ENCODE measurements around the gene DAPK1. TPM values are rescaled to one million over a fixed set of nuclear protein-coding genes. Genes with fewer than 3 reads are reported as not detected.

Gene DAPK1
- total RNA-seq, 1 donor from 2014 or later = 0.79 TPM

DNA sequence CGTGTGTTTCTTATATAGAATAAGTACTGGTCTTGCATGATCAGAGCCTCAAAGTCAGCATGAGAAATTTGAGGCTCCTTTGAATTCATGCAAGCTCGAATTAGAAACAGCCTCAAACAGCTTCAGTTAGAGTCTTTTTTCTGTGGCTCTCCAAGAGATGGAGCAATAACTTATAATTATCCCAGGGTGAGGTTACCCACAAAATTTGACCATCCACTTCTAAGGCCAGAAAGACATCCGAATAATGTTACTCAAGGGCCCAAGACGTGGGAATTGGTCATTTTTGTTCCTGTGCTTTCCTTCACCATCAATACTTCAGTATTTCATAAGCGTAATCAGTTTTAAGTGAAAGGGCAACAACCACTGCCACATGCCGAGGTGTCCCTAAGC, 89.7 kb downstream of the DAPK1 start:
- Histone ChIP-seq H3K36me3 (ENCODE audit: control insufficient read depth, insufficient read depth, low read length) (no peaks in the 10 kb centered on the region), H3K4me3 (ENCODE audit: low read depth, low read length) (no peak overlapping the region), H3K27me3 (ENCODE audit: control insufficient read depth, insufficient read depth, low read length) (no peaks in the 10 kb centered on the region)
- no peak for DNase-seq (ENCODE audit: low read depth)
- no peak for TF ChIP-seq CTCF (IDR thresholded peaks at IDR 0.05; ENCODE audit: insufficient read depth, low read length, severe bottlenecking)
- FAIRE-seq = no peak

GRCh38 chr9:87587864-87588263, 90.2 kb downstream of the DAPK1 start:
- no peak for TF ChIP-seq CTCF (IDR thresholded peaks at IDR 0.05; ENCODE audit: insufficient read depth, low read length, severe bottlenecking)
- Histone ChIP-seq H3K36me3 (ENCODE audit: control insufficient read depth, insufficient read depth, low read length) (no peaks in the 10 kb centered on the region), H3K4me3 (ENCODE audit: low read depth, low read length) (no peak overlapping the region), H3K27me3 (ENCODE audit: control insufficient read depth, insufficient read depth, low read length) (no peaks in the 10 kb centered on the region)
- FAIRE-seq (no peak), DNase-seq (ENCODE audit: low read depth) (no peak)

GRCh38 chr9:87588339-87588738, 90.7 kb downstream of the DAPK1 start:
- DNase-seq (ENCODE audit: low read depth) = no peak
- FAIRE-seq = no peak
- TF ChIP-seq CTCF (IDR thresholded peaks at IDR 0.05; ENCODE audit: insufficient read depth, low read length, severe bottlenecking) = no peak
- H3K36me3 ChIP-seq (ENCODE audit: control insufficient read depth, insufficient read depth, low read length) = no peaks in the 10 kb centered on the region
- no peaks in the 10 kb centered on the region for H3K27me3 ChIP-seq (ENCODE audit: control insufficient read depth, insufficient read depth, low read length)
- H3K4me3 ChIP-seq (ENCODE audit: low read depth, low read length) = no peak overlapping the region

GRCh38 chr9:87590996-87591395, 93.3 kb downstream of the DAPK1 start:
- no peak for DNase-seq (ENCODE audit: low read depth)
- no peak for FAIRE-seq
- Histone ChIP-seq H3K27me3 (ENCODE audit: control insufficient read depth, insufficient read depth, low read length) (no peaks in the 10 kb centered on the region), H3K36me3 (ENCODE audit: control insufficient read depth, insufficient read depth, low read length) (no peaks in the 10 kb centered on the region), H3K4me3 (ENCODE audit: low read depth, low read length) (no peak overlapping the region)
- no peak for TF ChIP-seq CTCF (IDR thresholded peaks at IDR 0.05; ENCODE audit: insufficient read depth, low read length, severe bottlenecking)

DNA sequence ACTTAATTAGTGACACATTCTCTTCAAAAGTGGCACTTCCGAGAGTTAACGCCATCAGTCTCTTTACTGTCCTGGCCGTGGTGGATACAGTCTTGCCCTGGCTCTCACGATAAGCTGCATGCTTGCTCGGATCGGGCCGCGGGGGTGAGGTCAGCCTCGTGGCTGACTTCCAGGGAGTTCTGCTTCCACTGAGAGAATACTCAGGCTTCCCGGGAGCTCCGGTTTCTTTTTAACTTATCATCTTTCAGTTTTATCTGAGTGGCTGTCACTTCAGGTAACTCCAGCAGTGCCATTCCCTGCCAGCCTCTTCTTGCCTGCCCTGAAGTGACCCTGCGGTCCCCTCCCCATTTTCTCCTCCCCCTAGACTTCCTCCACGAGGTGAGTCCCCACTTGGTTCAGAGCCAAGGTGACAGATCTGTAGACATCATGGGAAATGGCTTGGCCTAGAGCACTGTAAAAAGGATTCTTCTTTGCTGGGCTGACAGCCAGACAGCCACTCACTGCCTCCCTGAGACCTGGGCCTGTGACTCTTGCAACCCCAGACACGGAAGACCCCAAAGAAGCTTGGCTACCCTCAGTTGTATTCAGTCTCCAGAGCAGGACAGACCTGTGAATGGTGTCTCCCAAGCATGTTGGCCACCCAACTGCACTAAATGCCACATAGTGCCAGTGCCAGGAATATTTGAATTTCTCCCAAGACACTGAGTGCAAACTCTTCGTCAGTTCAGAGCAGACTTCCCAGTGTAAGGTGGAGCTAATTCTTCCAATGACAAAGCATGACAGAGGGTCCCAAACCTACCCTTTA, 95.1 kb downstream of the DAPK1 start:
- Histone ChIP-seq H3K36me3 (ENCODE audit: control insufficient read depth, insufficient read depth, low read length) (no peaks in the 10 kb centered on the region), H3K27me3 (ENCODE audit: control insufficient read depth, insufficient read depth, low read length) (no peaks in the 10 kb centered on the region), H3K4me3 (ENCODE audit: low read depth, low read length) (no peak overlapping the region)
- DNase-seq (ENCODE audit: low read depth) = peak; percentile 23
- no peak for FAIRE-seq
- TF ChIP-seq CTCF (IDR thresholded peaks at IDR 0.05; ENCODE audit: insufficient read depth, low read length, severe bottlenecking) = no peak
